ENCODE measurements around the gene RMP24.

The RMP24 gene

GRCh38 chr18:35998967-35999366 lies 26.5 kb downstream of the RMP24 start:
- H3K4me1 ChIP-seq (ENCODE audit: insufficient read depth, low read length) = no peaks in the 10 kb centered on the region
- no peaks in the 10 kb centered on the region for H3K36me3 Mint-ChIP-seq (ENCODE audit: insufficient read depth in 1 of 3, low read depth in 3 of 3)

More at GRCh38 chr18:35998967-35999366, 26.5 kb downstream of the RMP24 start:
- H3K4ac ChIP-seq (ENCODE audit: low read depth, low read length) = no peak overlapping the region
- H3K79me2 ChIP-seq (ENCODE audit: insufficient read depth, low read length) = no peaks in the 10 kb centered on the region
- H2BK20ac ChIP-seq (ENCODE audit: low read depth, low read length, poor library complexity, severe bottlenecking) = no peak overlapping the region
- Mint-ChIP-seq H3K27ac (no peak overlapping the region), H3K4me3 (no peak overlapping the region), H3K27me3 (ENCODE audit: low read depth) (no peaks in the 10 kb centered on the region), H3K4me1 (no peaks in the 10 kb centered on the region), H3K9me3 (no peaks in the 10 kb centered on the region)
- H4K8ac ChIP-seq (replicated peaks; ENCODE audit: insufficient read length, low read depth, low read length) = no peak overlapping the region
- H3K14ac ChIP-seq (ENCODE audit: insufficient read depth, low read length) = no peak overlapping the region
- no peak overlapping the region for H3K56ac ChIP-seq (ENCODE audit: insufficient read length, low read depth, low read length)
- H2AK5ac ChIP-seq (ENCODE audit: insufficient read length, low read length) = no peak overlapping the region
- no peaks in the 10 kb centered on the region for H3K9me3 ChIP-seq (ENCODE audit: control insufficient read depth, low read depth, low read length)
- H4K91ac ChIP-seq (ENCODE audit: insufficient read length, low read depth, low read length) = no peak overlapping the region
- H3K18ac ChIP-seq (ENCODE audit: insufficient read length, low read depth, low read length) = no peak overlapping the region
- WGBS (ENCODE audit: extremely low coverage, insufficient read length, low lambda C conversion rate) = no CpG with 5 or more reads among the region's 1 CpG
- no peak overlapping the region for H3K9ac ChIP-seq (ENCODE audit: extremely low read depth, insufficient read length, low read length)
- no peaks in the 10 kb centered on the region for H3K27me3 ChIP-seq (ENCODE audit: insufficient read depth, low read length)
- no peaks in the 10 kb centered on the region for H3K23me2 ChIP-seq (ENCODE audit: insufficient read length, low read depth, low read length, poor library complexity, severe bottlenecking)
- H3K23ac ChIP-seq (ENCODE audit: insufficient read length, low read depth, low read length) = no peak overlapping the region
- peak; percentile 49; the same call in 2 of the 3 replicates for TF ChIP-seq CTCF (conservative IDR thresholded peaks at IDR 0.05)
- H2BK120ac ChIP-seq (ENCODE audit: low read depth, low read length, poor library complexity, severe bottlenecking) = no peak overlapping the region
- H3K79me1 ChIP-seq (ENCODE audit: insufficient read depth, low read depth, low read length, poor library complexity, severe bottlenecking) = no peaks in the 10 kb centered on the region
- H4K20me1 ChIP-seq (ENCODE audit: control insufficient read depth, insufficient read depth, insufficient read length) = no peaks in the 10 kb centered on the region
- DNase-seq = no peak
- no peak overlapping the region for H2BK5ac ChIP-seq (ENCODE audit: insufficient read length, low read length)
- no peak overlapping the region for H3K4me2 ChIP-seq (ENCODE audit: insufficient read depth, insufficient read length, low read length)
- no peak overlapping the region for H2BK12ac ChIP-seq (ENCODE audit: insufficient read length, low read depth, low read length)
- no peak overlapping the region for H2BK15ac ChIP-seq (ENCODE audit: low read depth, low read length)
- no peak overlapping the region for H3K27ac ChIP-seq (ENCODE audit: insufficient read length, low read depth, low read length)
- H4K5ac ChIP-seq (ENCODE audit: insufficient read length, low read depth, low read length) = no peak overlapping the region
- H3T11ph ChIP-seq (ENCODE audit: low read length) = no peak overlapping the region
- H2AFZ ChIP-seq (ENCODE audit: low read length) = no peak overlapping the region

Data from H9 (cell line).